Hematopoietic multipotent progenitor cell treated with erythropoietin and hydrocortisone succinate and interleukin-3 and kit ligand, for 17 days (in vitro differentiated cells): ENCODE results near the gene BGN.

ENCODE experiments used
- DNase-seq: peaks from one replicate; pipeline ENCODE4 v3.0.0-alpha.2; 2015; ENCODE audit warnings: low spot score

The BGN gene

DNA sequence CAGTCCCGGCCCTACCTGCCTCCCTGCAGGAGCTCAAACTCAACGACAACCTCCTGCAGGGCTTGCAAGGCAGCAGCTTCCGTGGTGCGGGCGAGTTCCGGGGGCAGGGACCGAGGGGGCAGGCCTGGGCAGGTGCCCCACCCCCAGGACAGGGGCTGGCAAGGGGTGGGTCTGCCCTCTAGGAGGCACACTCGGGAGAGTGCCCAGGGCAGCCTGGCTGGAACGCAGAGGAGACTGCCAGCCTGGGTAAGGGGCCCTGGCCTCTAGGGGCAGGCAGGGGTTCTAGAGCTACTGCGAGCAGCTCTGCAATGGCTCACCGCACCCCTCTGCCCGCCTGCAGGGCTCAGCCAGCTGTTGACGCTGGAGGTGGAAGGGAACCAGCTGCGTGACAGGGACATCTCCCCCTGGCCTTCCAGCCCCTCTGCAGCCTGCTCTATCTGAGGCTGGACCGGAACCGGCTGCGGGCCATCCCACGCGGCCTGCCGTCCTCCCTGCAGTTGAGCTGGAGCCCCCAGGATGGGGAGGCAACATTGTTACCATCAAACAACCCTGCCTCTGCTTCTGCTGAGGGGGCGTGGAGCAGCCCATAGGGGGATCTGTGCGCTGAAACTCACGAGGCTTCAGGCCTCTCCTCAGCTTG lies 12.3 kb upstream of the BGN start:
- DNase-seq, result no peak

DNA sequence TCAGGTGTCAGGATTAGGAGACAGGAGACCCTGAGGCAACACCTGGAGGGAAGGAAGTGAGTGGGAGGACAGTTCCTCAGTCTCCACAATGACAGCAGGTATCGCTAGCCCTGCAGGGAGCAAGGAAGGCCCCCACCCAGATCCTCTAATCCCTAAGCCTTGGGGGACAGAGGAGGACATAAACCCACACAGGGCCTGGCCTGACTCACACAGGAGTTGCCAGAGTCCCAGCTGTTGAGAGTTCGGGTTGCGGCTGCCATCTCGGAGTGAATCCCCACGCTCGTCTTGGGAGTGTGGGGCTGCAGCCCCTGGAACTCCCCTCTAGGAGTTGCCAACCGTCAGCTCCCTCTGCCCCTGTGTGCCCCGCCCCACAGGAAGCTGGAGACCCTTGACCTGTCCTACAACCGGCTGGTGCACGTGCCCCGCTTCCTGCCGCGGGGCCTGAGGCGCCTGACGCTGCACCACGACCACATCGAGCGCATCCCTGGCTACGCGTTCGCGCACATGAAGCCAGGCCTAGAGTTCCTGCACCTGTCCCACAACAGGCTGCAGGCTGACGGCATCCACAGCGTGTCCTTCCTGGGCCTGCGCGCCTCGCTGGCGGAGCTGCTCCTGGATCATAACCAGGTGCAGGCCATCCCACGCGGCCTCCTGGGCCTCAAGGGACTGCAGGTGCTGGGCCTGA lies 9.2 kb upstream of the BGN start:
- DNase-seq, result no peak

DNA sequence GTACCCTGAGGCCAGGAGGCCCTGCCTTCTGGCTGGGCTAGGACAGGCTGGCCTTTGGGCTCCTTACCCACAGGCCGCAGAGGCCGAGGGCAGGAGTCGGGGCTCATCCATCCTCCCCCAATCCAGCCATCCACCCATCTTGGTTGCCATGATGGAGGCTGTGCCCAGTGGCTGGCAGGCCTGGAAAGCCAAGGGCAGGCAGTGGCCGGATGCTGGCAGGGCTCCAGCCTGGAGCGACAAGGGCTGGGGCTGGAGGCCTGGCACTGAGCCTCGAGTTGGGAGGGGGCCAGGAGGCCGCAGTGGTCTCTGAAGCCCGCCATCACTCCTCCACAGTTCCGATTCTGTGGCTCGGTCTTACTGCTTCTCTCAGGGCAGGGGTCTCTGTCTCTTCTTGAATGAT lies 8.6 kb upstream of the BGN start:
- no peak for DNase-seq

DNA sequence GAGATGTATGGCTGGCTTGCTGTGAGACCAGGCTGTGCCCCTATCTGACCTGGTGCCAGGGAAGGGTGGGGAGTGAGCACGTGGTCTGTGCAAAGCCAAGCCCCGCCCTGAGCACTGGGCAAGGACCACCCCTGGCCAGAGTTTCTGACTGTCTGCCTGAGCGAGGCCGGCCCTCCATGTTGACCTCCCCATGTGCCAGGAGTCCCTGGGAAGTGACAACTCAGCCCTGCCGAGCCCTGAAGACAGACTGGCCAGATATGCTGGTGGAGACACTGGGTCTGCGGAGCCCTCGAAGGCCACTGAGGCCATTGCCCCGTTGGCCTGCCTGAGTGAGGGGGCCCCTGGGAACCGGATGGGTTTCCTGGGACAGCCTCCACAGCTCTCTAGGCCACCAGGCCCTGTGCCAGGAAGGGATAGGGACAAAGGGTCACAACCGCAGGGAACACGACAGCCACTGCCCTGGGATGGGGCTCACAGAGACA lies 7.1 kb upstream of the BGN start:
- no peak for DNase-seq

DNA sequence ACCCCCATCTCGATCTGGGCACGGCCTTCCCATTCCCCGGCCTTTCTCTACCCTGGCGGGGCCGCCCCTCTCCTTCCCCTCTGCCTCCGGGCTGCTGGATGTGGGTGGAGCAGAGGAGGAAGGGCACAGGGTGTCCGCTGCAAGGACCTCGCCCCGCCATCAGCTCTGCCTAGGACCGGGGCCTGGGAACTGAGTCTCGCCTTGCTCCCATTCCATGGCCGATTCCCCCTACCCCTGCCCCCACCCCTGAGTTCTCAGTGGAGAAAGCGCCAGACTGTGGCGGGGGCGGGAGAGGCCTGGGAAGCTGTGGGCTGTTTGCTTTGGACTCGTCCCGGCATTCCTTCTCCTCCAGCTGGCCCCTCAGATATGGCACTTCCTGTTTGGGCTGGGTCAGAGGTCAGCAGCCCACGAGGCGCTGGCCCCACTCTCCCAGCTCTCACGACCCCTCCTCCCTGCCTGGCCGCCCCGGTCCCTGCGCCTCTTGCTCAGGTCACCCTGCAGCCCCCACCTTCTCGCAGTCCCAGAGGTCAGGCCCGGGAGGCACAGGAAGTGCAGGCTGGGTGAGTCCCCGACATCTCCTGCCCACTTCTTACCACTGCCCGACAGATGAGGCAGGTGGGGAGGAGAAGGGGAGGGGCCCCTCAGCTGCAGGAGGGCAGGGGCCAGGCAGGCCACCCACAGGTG lies 6.4 kb upstream of the BGN start:
- DNase-seq, result no peak

DNA sequence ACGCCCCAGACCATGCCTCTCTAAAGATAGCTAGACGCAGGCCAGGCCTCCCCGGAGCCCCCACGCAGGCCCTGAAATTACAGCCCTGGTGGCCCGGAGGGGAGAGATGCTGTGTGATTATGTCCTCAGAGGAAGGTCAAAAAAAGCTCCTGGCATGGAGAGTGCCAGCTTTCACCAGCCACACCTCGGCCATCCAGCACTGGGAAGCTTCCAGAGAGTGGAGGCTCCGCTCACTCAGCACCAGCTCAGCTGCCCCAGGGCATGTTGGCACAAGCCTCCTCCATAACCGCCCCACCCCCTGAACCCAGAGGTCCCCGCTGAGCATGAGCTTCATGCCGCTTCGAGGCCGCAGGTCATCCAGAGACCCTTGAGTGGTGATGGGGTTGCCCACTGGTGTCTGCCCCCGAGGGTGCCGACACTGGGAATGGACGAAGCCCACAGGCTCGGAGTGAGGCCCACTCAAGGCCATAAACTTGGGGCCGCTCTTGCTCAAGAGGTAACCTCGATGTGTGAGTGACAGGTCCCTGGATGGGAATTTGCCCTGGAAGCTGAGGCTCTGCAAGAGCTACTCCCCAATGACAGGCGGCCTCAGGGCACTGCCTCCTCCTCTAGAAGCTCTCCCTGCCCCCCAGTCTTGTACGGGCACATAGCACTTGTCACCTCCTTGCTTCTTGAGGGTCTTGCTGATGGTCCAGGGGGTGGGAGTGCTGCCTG lies 4.4 kb upstream of the BGN start:
- no peak for DNase-seq

DNA sequence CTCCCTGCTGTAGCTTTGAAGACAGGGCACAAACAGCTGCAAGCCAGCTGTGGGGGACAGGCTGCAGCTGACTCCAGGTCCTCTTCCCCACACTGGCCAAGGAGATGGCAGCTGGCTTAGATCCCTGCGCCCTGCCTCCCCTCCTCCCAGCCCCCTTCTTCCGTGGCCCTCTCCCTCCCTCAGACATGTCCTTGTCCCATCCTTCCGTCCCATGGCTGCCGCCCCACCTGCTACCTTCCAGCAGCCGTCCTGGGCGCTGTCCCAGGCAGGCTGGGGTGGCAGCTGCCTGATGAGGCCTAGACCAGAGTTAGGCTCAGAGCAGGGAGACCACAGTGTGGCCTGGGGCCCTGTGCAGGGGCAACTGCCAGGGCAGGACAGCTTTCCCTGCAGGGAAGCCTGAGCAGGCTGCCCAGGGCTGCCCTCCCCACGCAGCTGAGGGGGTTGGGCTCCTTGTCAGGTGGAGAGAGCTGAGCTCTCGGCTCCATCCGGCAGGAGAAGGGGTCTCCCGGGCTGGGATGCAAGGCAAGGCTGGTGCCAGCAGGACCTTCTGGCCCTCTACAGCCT lies 3.3 kb upstream of the BGN start:
- no peak for DNase-seq

DNA sequence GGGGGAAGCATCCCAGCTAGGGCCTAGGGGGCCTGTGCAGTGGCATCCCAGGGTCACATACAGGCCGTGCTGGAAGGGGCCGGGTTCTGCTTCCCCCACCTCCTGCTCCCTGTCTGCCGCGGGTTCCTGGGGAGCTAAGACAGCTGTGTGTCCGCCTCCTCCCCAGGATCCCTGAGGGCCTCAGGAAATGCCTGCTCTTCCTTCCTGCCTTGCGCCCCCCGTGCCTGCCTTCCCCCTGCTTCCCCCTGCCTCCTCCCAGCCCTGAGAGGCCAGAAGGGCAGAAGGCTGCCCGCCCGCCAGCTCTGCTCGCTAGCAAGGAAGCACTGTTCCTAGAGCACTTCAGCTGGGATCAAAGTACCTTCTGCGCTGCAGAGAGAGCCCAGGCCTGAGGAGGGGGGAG lies 2.9 kb upstream of the BGN start:
- no peak for DNase-seq

DNA sequence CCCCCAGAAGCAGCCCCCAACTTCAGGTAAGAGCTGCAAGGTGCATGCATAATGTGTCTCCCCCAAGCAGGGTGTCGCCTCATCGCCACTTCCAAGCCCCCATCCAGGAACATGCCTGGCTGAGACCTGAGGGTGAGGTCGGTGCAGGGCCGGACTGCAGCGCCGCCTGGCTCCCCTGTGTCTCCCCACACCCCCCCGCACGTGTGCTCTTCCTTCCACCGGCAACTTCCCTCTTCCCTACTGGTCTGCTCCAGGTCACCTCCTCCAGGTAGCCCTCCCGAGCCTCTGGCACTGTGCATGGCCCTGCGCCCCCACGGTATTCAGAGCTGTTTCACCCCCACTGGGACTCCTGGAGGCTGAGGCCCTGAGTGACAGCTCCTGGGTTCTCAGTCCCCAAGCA lies 2.2 kb upstream of the BGN start:
- DNase-seq, result no peak

DNA sequence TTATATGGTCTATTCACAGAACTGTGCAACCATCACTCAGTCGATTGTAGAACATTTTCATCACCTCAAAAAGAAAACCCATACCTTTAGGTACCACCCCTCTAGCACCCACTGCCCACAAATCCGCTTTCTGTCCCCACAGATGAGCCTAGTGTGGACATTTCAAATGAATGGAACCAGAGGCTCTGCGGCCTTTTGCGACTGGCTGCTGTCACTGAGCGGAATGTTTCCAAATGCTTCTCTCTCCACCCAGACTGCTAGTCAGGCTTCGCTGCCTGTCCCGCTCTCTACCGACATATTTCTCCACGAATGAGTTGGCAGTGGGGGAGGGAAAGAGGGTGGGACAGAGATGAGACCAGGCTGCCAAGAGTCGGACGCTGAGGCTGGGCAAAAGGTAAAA lies 1.7 kb upstream of the BGN start:
- DNase-seq, result no peak

DNA sequence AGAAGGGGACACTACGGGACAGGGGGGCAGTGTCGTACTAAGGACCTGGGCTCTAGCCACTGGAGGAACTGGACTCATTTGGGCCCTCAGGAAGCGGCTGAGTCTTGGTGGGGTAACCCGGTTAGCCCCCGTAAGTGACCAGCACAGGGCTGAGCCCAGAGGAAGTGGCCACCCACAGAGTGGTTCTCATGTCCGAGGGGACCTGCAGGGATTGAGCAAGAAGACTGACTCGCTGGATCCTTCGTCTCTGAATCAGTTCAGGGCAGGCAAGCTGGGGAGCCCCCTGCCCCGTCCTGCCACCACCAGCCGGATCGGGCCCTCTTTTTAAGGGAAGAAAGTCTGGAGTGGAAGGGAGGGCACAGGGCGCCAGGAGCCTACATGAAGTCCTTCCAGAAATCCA lies 719 bp upstream of the BGN start:
- no peak for DNase-seq

DNA sequence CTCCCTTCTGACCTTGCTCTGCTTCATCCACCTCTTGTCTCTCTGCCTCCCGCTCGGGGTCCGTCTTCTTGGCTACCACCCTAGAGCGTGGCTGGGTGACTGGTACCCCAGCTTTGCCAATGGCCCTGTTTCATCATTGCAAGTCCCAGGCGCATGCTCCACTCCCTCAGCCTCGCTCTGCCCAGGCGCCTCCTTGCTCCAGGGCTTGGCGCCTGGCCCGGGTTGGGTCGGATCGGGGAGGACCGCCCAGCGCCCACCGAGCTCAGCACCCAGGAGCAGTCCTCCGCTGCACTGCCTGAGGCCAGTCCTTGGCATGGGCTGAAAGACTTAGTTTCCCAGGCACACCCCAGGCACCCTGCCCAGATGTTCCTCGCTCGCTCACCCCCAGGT lies 577 bp downstream of the BGN start:
- DNase-seq, result no peak

DNA sequence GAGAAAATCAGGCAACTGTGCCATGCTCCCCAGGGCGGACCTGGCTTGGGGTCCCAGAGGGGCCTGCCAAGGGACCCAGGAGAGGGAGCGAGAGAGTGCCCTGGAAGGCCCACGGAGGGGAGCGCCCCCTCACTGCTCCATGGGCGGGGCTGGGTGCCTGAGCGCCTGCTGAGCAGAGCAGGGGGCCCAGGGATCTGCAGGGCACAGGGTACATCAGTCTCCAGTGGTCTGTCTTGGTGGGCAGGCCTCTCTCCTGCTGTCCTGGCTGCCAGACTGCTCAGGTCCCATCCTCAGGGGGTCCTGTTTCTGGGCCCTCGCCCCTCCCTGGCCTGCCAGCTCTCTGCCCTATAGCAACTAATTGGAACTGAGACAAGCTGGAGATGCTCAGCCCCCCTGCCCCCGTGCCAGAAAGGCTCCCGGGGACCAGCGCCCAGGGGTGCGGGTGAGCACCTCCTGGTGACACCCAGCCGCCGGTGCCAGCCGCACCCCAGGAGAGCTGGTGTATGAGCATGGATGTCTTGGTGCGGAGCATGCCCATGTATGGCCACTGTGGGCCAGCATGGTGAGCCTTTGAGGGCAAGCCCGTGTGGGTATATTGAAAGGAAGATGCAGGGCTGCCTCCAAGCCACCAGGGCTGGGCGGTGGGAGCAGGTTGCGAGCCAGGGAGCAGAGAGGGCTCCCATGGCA lies 1.3 kb downstream of the BGN start:
- no peak for DNase-seq

DNA sequence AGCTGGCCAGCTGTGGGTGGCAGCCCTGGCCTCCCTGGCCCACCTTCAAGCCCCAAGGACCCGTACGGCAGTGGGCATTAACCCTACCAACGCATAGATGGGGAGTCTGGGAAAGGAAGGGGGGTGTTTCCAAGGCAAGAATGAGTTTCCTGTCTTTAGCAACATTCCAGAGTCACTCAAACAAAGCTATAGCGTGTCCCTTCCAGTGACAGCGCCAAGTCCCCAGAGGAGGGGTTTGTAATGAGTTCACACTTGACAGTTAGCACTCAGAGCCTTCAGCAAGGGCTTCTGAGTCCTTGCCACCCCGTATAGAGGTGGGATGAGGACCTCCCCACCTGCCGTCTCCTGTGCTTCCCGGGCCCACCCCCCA lies 1.8 kb downstream of the BGN start:
- no peak for DNase-seq

DNA sequence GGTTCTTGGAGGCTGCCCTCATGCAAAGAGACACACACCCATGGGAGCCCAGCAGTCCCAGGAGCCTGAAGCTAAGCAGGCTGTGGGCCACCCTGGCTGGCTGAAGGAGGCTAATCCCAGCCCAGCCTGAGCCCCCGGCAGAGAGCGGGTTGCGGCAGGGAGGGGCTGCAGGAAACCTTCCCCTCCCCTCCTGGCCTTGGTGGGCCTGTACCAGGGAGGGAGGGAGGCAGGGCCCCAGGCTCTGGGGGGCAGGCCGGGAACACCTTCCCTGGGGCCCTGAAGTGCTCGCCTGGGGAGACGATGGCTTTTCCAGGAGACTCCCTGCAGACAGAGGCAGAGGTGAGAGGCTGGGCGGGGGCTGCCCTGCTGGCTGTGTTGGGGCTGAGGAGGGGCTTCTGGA lies 3.7 kb downstream of the BGN start:
- DNase-seq, result no peak

DNA sequence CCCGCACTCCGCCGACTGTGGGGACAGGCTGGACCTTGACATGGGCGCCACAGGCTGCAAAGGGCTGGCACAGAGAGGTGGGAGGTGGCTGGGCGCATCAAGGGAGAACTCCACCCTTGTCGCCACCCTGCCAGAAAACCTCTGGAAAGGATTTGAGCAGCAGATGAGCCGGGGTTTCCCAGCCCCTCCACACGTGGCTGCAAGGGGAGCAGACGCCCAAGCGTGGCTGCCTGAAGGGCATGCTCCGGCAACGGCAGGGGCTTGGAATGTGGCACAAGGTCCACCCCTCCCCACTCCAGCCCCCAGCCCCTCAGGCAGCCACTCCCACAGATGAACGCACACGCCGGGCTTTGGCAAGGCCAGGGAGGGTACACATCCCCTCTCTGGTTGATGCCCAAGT lies 4.6 kb downstream of the BGN start:
- DNase-seq, result no peak

DNA sequence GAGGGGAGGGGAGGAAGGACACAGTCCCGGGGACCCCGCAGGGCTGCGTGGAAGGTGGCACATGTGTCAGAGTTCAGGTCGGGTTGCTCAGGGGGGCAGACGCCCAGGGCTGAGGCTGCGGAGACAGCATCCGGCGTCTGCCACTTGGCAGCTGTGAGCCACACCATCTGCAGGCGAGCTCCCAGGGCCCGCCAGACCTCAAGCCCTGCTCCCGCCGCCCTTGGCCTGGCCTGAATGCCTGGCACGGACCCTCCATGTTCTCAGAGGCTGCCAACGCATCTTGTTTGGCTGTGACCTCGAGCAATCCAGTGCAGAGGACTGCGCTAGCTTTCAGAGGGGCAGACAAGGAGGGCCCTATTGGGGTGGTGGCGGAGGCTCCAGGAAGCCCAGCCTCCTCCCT lies 5.1 kb downstream of the BGN start:
- DNase-seq, result no peak

DNA sequence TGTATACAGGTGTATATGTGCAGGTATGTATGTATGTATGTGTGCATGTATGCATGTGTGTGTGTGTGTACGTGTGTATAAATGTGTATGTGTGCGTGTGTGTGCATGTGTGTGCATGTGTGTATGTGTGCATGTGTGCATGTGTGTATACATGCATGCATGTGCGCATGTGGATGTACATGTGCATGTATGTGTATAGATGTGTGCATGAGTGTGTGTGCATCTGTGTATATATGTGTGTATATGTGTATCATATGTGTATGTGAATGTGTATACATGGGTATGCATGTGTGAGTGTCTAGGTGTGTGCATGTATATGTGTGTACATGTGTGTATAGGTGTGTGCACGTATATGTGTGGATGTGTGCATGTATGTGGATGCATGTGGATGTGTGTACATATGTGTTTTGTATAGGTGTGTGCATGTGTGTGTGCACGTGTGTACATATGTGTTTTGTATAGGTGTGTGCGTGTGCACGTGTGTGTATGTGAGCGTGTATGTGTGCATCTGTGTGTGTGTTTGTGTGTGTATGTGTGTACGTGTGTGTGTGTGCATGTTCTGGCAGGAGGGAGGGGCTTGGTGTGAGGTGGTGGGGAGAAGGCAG lies 6.0 kb downstream of the BGN start:
- DNase-seq, result no peak

DNA sequence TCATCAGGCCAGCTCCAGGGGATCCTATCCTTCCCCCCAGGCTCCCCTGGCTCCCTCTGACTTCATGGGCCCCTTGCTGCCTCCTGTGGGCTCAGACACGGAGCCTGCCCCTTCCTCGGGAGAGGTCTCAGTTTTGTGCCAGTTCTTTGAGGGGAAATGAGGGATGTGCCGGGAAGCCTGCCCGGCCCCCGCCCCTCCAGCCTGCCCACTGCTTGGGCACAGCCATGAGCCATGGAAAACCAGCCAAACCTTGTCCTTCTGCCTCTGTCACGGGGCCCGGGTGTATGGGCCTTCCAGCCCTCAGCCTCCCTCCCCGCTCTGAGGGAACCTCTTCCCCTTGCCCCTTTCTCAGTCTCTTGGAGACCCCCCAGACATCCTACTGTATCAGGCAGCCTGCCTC lies 6.8 kb downstream of the BGN start:
- no peak for DNase-seq

DNA sequence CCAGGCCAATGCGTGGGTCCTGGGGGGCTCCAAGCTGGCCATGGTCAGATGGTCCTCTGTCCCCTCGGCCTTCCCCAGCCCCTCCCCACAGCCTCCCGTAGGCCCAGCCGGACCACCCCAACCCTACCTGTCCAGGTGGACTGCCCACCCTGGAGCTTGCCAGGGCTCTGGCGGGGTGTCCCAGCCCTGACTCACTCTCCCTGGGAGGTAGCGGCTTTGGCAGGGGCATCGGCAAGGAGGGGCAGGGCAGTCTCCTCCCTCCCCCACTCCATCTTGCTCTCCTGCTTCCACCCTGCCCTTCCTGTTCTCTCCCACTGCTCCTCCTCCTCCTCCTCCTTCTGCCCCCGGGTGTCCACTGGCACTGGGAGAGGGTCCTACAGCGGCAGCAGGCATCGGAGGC lies 7.4 kb downstream of the BGN start:
- no peak for DNase-seq

DNA sequence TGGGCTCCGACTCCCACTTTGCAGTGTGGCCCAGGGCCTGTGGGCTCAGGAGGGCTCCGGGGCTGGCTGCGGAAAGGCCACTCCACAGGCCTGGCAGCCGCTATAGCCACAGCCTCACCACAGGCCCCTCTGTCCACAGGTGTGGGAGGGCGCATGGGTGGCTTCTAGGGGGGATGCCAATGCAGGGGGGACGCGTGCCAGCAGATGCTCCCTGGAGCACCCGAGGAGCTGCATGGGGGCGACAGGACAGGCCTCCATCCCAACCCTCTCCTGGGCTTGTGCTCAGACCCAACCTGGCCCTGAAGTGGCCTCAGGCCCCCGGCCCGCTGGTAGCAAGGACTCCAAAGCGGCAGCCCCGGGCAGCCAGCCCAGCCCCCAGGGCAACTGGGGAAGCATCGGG lies 8.0 kb downstream of the BGN start:
- DNase-seq, result no peak
